HL-60 (cell line): ENCODE data around the gene CHI3L2.

Experiments used
- GABPA ChIP-seq: IDR thresholded peaks from 2 replicates; pipeline ENCODE4 v1.6.1; 2012; ENCODE audit warnings: low read depth
- POLR2AphosphoS5 ChIP-seq: IDR thresholded peaks from 2 replicates; pipeline ENCODE4 v1.6.1; 2012; ENCODE audit warnings: low read depth
- TF ChIP-seq, protein P1 (sequence below): IDR thresholded peaks from one replicate; pipeline ENCODE4 v1.5.1; 2011; ENCODE audit warnings: low read length, control low read depth, inconsistent platforms; ENCODE audit not compliant: insufficient read depth

DNA sequence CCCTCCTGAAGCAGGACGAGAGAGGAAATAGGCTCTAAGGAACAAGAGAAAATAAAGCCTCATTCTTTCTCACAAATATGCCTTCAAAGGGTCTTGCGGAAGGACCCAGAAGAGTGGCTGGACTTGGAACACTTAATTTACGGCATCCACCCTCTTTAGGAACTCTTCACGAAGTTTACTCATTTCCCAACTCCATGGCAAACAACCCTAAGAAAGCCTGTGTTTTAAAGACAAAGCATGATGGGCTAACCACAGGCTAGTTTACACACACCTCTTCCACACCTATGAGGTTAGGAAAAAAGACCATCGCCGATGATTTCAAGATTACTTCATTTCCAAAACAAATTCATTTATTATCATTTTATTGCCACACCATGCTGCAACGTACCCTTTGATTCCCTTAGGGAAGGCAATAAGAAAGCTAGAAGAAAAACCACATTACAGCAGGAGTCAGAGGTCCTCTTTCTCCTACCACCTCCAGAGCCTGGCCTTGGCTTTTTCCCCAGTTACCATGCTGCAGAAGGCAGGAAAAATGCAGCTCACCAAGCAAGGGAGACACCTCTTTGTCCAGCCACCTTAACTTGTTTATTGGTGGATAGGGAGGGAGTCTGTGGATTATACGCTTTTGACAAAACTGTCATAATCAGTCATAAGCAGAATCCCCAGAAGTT, 29.6 kb downstream of the CHI3L2 start:
- TF ChIP-seq, protein P1, sequence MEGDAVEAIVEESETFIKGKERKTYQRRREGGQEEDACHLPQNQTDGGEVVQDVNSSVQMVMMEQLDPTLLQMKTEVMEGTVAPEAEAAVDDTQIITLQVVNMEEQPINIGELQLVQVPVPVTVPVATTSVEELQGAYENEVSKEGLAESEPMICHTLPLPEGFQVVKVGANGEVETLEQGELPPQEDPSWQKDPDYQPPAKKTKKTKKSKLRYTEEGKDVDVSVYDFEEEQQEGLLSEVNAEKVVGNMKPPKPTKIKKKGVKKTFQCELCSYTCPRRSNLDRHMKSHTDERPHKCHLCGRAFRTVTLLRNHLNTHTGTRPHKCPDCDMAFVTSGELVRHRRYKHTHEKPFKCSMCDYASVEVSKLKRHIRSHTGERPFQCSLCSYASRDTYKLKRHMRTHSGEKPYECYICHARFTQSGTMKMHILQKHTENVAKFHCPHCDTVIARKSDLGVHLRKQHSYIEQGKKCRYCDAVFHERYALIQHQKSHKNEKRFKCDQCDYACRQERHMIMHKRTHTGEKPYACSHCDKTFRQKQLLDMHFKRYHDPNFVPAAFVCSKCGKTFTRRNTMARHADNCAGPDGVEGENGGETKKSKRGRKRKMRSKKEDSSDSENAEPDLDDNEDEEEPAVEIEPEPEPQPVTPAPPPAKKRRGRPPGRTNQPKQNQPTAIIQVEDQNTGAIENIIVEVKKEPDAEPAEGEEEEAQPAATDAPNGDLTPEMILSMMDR, result no peak
- no peak for TF ChIP-seq POLR2AphosphoS5
- no peak for TF ChIP-seq GABPA
